IPS-18a (cell line): ENCODE results near the gene ATP1A2.

ENCODE experiments used
- H3K27ac ChIP-seq: one replicate; pipeline ENCODE4 v1.5.1; 2013; ENCODE audit warnings: low read length
- H3K27me3 ChIP-seq: one replicate; pipeline ENCODE4 v1.6.1; 2013; ENCODE audit warnings: mild to moderate bottlenecking, low read length; ENCODE audit not compliant: control insufficient read depth, insufficient read depth
- H3K36me3 ChIP-seq: one replicate; pipeline ENCODE4 v1.6.1; 2013; ENCODE audit warnings: low read depth, low read length; ENCODE audit not compliant: control insufficient read depth
- H3K4me1 ChIP-seq: one replicate; pipeline ENCODE4 v1.6.1; 2013; ENCODE audit warnings: low read depth, low read length; ENCODE audit not compliant: control insufficient read depth
- H3K4me3 ChIP-seq: one replicate; pipeline ENCODE4 v1.5.1; 2013; ENCODE audit warnings: low read length
- H3K9ac ChIP-seq: one replicate; pipeline ENCODE4 v1.6.1; 2013; ENCODE audit warnings: mild to moderate bottlenecking, low read length, moderate library complexity
- H3K9me3 ChIP-seq: one replicate; pipeline ENCODE4 v1.6.1; 2013; ENCODE audit warnings: low read depth, low read length; ENCODE audit not compliant: control insufficient read depth

The ATP1A2 gene

GRCh38 chr1:160143695-160144094, 28.1 kb downstream of the ATP1A2 start:
- no peak overlapping the region for H3K4me3 ChIP-seq
- no peaks in the 10 kb centered on the region for H3K9me3 ChIP-seq
- H3K36me3 ChIP-seq, result peaks cover 23% of the 10 kb centered on the region
- no peak overlapping the region for H3K27ac ChIP-seq
- H3K27me3 ChIP-seq, result no peaks in the 10 kb centered on the region
- peaks cover 6% of the 10 kb centered on the region for H3K4me1 ChIP-seq
- no peak overlapping the region for H3K9ac ChIP-seq

DNA sequence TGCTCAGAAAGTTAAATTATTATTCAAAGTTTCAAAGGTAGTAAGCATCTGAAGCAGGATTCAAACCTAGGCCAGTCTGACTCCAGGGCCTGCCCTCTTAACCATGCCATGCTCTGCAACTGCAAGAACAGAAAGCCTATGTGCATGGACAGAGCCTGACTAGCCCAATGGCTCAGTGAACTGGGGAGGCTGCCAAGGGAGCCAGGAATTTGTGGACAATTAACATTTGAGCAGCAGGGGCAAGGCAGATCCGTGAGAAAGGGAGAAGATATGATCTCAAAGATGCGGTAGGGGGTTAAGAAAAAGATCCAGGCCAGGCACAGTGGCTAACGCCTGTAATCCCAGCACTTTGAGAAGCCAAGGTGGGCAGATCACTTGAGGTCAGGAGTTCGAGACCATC, 29.4 kb downstream of the ATP1A2 start:
- Histone ChIP-seq H3K9ac (no peak overlapping the region), H3K4me3 (no peak overlapping the region), H3K27ac (no peak overlapping the region), H3K27me3 (no peaks in the 10 kb centered on the region), H3K36me3 (peaks cover 12% of the 10 kb centered on the region), H3K4me1 (peaks cover 6% of the 10 kb centered on the region), H3K9me3 (no peaks in the 10 kb centered on the region)

- H3K4me3 ChIP-seq, result no peak overlapping the region
- no peak overlapping the region for H3K9ac ChIP-seq
- H3K36me3 ChIP-seq, result peaks cover 6% of the 10 kb centered on the region
- no peak overlapping the region for H3K27ac ChIP-seq
- H3K27me3 ChIP-seq, result no peaks in the 10 kb centered on the region
- H3K4me1 ChIP-seq, result peaks cover 6% of the 10 kb centered on the region
- no peaks in the 10 kb centered on the region for H3K9me3 ChIP-seq
These were observed 30.5 kb downstream of the ATP1A2 start for GRCh38 chr1:160146107-160146506.

- Histone ChIP-seq H3K27me3 (no peaks in the 10 kb centered on the region), H3K27ac (no peak overlapping the region), H3K36me3 (no peaks in the 10 kb centered on the region), H3K4me1 (peaks cover 6% of the 10 kb centered on the region), H3K4me3 (no peak overlapping the region), H3K9me3 (no peaks in the 10 kb centered on the region), H3K9ac (no peak overlapping the region)
These were observed 32.6 kb downstream of the ATP1A2 start for GRCh38 chr1:160148121-160148520.

DNA sequence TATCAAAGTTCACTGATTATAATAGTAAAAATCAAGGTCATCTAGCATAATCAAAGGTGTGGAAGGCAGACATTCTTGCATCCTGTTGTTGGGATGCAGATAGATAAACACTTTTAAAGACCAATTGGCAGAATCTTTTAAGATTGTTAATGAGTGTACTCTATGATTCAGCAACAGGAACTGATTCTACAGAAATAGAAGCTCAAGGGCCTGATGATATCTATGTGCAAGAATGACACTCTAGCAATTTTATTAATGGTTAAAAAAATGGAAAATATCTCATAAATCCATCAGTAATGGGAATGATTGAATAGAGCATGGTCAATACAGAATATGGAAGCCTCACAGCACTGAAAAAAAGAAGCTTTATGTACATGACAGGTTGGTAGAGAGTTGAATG, 33.7 kb downstream of the ATP1A2 start:
- no peak overlapping the region for H3K27ac ChIP-seq
- H3K9me3 ChIP-seq, result no peaks in the 10 kb centered on the region
- no peak overlapping the region for H3K4me3 ChIP-seq
- no peaks in the 10 kb centered on the region for H3K27me3 ChIP-seq
- H3K36me3 ChIP-seq, result no peaks in the 10 kb centered on the region
- H3K4me1 ChIP-seq, result peaks cover 6% of the 10 kb centered on the region
- no peak overlapping the region for H3K9ac ChIP-seq

DNA sequence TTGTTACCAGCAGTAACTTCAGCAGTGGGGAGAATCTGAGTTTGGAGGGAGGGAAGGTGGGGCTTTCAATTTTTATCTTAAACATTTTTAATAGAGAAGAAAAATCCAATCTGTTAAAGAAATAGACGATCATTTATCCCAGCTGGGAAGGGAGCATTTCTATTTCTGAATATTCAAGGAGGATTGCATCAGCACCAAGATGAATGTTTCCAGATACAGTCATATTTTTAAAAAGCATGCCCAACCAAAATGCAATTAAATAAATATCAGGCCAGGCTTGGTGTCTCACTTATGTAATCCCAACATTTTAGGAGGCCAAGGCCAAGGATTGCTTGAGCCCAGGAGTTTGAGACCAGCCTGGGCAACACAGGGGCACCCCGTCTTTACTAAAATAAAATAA, 34.2 kb downstream of the ATP1A2 start:
- peaks cover 4% of the 10 kb centered on the region for H3K4me1 ChIP-seq
- no peak overlapping the region for H3K27ac ChIP-seq
- H3K27me3 ChIP-seq, result no peaks in the 10 kb centered on the region
- no peak overlapping the region for H3K4me3 ChIP-seq
- no peaks in the 10 kb centered on the region for H3K9me3 ChIP-seq
- no peaks in the 10 kb centered on the region for H3K36me3 ChIP-seq
- no peak overlapping the region for H3K9ac ChIP-seq

GRCh38 chr1:160151303-160151702, 35.7 kb downstream of the ATP1A2 start, which contains the start of gene ATP1A4:
Gene ATP1A4 (plus strand): TSS chr1:160151603. CDS start chr1:160152041, 438 bp downstream.
- H3K4me1 ChIP-seq, result no peaks in the 10 kb centered on the region
- H3K27me3 ChIP-seq, result no peaks in the 10 kb centered on the region
- H3K9ac ChIP-seq, result no peak within 1 kb of the TSS
- no peaks in the 10 kb centered on the region for H3K9me3 ChIP-seq
- no peak within 1 kb of the TSS for H3K27ac ChIP-seq
- H3K4me3 ChIP-seq, result no peak within 1 kb of the TSS
- no peaks in the 10 kb centered on the region for H3K36me3 ChIP-seq

GRCh38 chr1:160154790-160155189, 39.2 kb downstream of the ATP1A2 start:
- no peaks in the 10 kb centered on the region for H3K9me3 ChIP-seq
- no peak overlapping the region for H3K4me3 ChIP-seq
- no peaks in the 10 kb centered on the region for H3K36me3 ChIP-seq
- H3K4me1 ChIP-seq, result no peaks in the 10 kb centered on the region
- H3K9ac ChIP-seq, result no peak overlapping the region
- H3K27ac ChIP-seq, result no peak overlapping the region
- no peaks in the 10 kb centered on the region for H3K27me3 ChIP-seq

- Histone ChIP-seq H3K27me3 (no peaks in the 10 kb centered on the region), H3K36me3 (no peaks in the 10 kb centered on the region), H3K9me3 (no peaks in the 10 kb centered on the region), H3K9ac (no peak overlapping the region), H3K4me3 (no peak overlapping the region), H3K4me1 (no peaks in the 10 kb centered on the region), H3K27ac (no peak overlapping the region)
These were observed 40.8 kb downstream of the ATP1A2 start for GRCh38 chr1:160156361-160156760.

- Histone ChIP-seq H3K9me3 (no peaks in the 10 kb centered on the region), H3K4me1 (no peaks in the 10 kb centered on the region), H3K27me3 (no peaks in the 10 kb centered on the region), H3K36me3 (no peaks in the 10 kb centered on the region), H3K27ac (no peak overlapping the region), H3K9ac (no peak overlapping the region), H3K4me3 (no peak overlapping the region)
These were observed 41.6 kb downstream of the ATP1A2 start for GRCh38 chr1:160157174-160157573.

- Histone ChIP-seq H3K27ac (no peak overlapping the region), H3K36me3 (no peaks in the 10 kb centered on the region), H3K27me3 (no peaks in the 10 kb centered on the region), H3K9me3 (no peaks in the 10 kb centered on the region), H3K9ac (no peak overlapping the region), H3K4me1 (peaks cover 3% of the 10 kb centered on the region), H3K4me3 (no peak overlapping the region)
These were observed 42.5 kb downstream of the ATP1A2 start for GRCh38 chr1:160158031-160158430.

DNA sequence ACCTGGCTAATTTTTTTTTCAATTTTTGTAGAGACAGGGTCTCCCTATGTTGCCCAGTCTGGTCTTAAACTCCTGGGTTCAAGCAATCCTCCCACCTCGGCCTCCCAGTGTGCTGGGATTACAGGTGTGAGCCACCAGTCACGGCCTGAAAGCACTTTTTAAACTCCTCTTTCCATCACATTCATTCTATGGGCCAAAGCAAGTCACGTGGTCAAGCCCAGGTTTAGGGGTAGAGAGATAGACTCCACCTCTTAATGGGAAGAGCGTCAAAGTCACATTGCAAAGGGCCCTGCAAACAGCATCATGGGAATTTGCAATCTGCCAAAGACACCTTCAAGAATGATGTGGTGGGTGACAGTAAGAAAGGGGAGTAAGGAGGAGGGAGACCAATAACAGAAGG, 43.0 kb downstream of the ATP1A2 start:
- H3K36me3 ChIP-seq, result no peaks in the 10 kb centered on the region
- no peak overlapping the region for H3K9ac ChIP-seq
- H3K9me3 ChIP-seq, result no peaks in the 10 kb centered on the region
- H3K27ac ChIP-seq, result no peak overlapping the region
- H3K4me3 ChIP-seq, result no peak overlapping the region
- peaks cover 3% of the 10 kb centered on the region for H3K4me1 ChIP-seq
- H3K27me3 ChIP-seq, result no peaks in the 10 kb centered on the region
